Endothelial cell of umbilical vein (primary cell): ENCODE measurements around the gene PITPNM1. TPM values are rescaled to one million over a fixed set of nuclear protein-coding genes. Genes with fewer than 3 reads are reported as not detected.

Experiments used
- BruUV-seq: library from RNA; stranded (reverse); fragments of 400-500 nt; replicated peaks from 2 replicates; lab custom pipeline; 2021; lab: Mats Ljungman, UMichigan
- CTCF ChIA-PET: fragments of 300-600, 350-600 bp; sonication (Branson Sonifier 250); formaldehyde crosslinking; loops from one replicate; lab custom pipeline; 2021; ENCODE audit warnings: antibody characterized with exemption, inconsistent platforms; lab: Charles Lee
- POLR2A ChIA-PET: fragments of 300-600, 350-600 bp; sonication (Branson Sonifier 250); formaldehyde crosslinking; loops from one replicate; lab custom pipeline; 2021; ENCODE audit warnings: antibody characterized with exemption, inconsistent platforms; lab: Charles Lee
- DNase-seq: peaks from one replicate; pipeline ENCODE4 v3.0.0-alpha.2; 2011; ENCODE audit warnings: low read depth, low spot score
- FAIRE-seq: peaks from 2 replicates; lab custom pipeline; 2011; peaks lifted over from hg19 to GRCh38; lab: Jason Lieb, UNC
- H2AFZ ChIP-seq: 2 replicates; pipeline ENCODE4 v1.6.0; 2012; ENCODE audit warnings: low read depth, low read length, control low read depth, inconsistent platforms
- H3K27ac ChIP-seq: 2 replicates; pipeline ENCODE4 v1.5.1; 2011; ENCODE audit warnings: low read depth, mild to moderate bottlenecking, control low read depth, low read length, moderate library complexity; ENCODE audit not compliant: insufficient read depth
- H3K27me3 ChIP-seq, 2 experiments: 2 replicates each; pipeline versions ENCODE4 v1.6.0 to v1.6.1; 2011; ENCODE audit warnings: low read length in 2 of 2, mixed read lengths in 1 of 2; ENCODE audit not compliant: control insufficient read depth in 2 of 2, insufficient read depth in 2 of 2
- H3K36me3 ChIP-seq, 2 experiments: 2 replicates in 1 of 2; 3 replicates in 1 of 2; pipeline ENCODE4 v1.5.1; 2011; ENCODE audit warnings: low read length in 2 of 2, mild to moderate bottlenecking in 1 of 2, moderate library complexity in 1 of 2; ENCODE audit not compliant: control insufficient read depth in 2 of 2, insufficient read depth in 2 of 2; ENCODE audit errors: extremely low read depth in 1 of 2
- H3K4me1 ChIP-seq: 3 replicates; pipeline ENCODE4 v1.5.1; 2011; ENCODE audit warnings: mild to moderate bottlenecking, low read length; ENCODE audit not compliant: control insufficient read depth, insufficient read depth; ENCODE audit errors: extremely low read depth
- H3K4me2 ChIP-seq: 2 replicates; pipeline ENCODE4 v1.6.1; 2011; ENCODE audit warnings: low read length, control low read depth, mixed read lengths; ENCODE audit not compliant: insufficient read depth
- H3K4me3 ChIP-seq, 3 experiments: fragments of 200-600 bp in 1 of 3; sonication (generic), shearing (Covaris generic) in 1 of 3; replicated peaks in 1 of 3; 2 replicates each; pipeline ENCODE4 v1.5.1; 2011 to 2016; ENCODE audit warnings: control low read depth in 3 of 3, low read length in 3 of 3, mild to moderate bottlenecking in 2 of 3, inconsistent platforms in 1 of 3, low read depth in 1 of 3, moderate library complexity in 1 of 3; ENCODE audit not compliant: insufficient read depth in 1 of 3
- H3K79me2 ChIP-seq: 2 replicates; pipeline ENCODE4 v1.6.0; 2012; ENCODE audit warnings: low read length, inconsistent platforms; ENCODE audit not compliant: control insufficient read depth, insufficient read depth
- H3K9ac ChIP-seq: replicated peaks from 2 replicates; pipeline ENCODE3; 2011; ENCODE audit warnings: low read length, control low read depth; ENCODE audit not compliant: insufficient read depth; ENCODE audit errors: extremely low read depth
- H3K9me1 ChIP-seq: replicated peaks from 3 replicates; pipeline ENCODE4 v1.6.0; 2011; ENCODE audit warnings: mild to moderate bottlenecking, low read length; ENCODE audit not compliant: control insufficient read depth, insufficient read depth; ENCODE audit errors: extremely low read depth
- H3K9me3 ChIP-seq: replicated peaks from 2 replicates; pipeline ENCODE4 v1.5.1; 2012; ENCODE audit warnings: low read length, inconsistent platforms; ENCODE audit not compliant: control insufficient read depth, insufficient read depth
- H4K20me1 ChIP-seq: replicated peaks from 2 replicates; pipeline ENCODE3; 2011; ENCODE audit warnings: mild to moderate bottlenecking, low read length; ENCODE audit not compliant: control insufficient read depth, insufficient read depth; ENCODE audit errors: extremely low read depth
- EZH2 ChIP-seq: IDR thresholded peaks from 2 replicates; pipeline ENCODE4 v1.6.1; 2012; ENCODE audit warnings: borderline replicate concordance, low read depth, mild to moderate bottlenecking, moderate library complexity, low read length, inconsistent platforms; ENCODE audit not compliant: severe bottlenecking
- FOS ChIP-seq: IDR thresholded peaks from 2 replicates; pipeline ENCODE4 v1.6.1; 2011; ENCODE audit warnings: mild to moderate bottlenecking, low read length, moderate library complexity, borderline replicate concordance; ENCODE audit not compliant: insufficient read depth
- GATA2 ChIP-seq: IDR thresholded peaks from 2 replicates; pipeline ENCODE4 v1.7.0; 2011; ENCODE audit warnings: low read depth, mild to moderate bottlenecking, moderate library complexity, mixed read lengths, low read length; ENCODE audit not compliant: insufficient read length, insufficient read depth
- JUN ChIP-seq: IDR thresholded peaks from 2 replicates; pipeline ENCODE4 v1.6.1; 2011; ENCODE audit warnings: borderline replicate concordance, low read depth; ENCODE audit not compliant: insufficient read length, insufficient read depth
- MYC ChIP-seq: IDR thresholded peaks from one replicate; pipeline ENCODE4 v1.6.1; 2011; ENCODE audit warnings: mild to moderate bottlenecking, low read depth, low read length
- POLR2A ChIP-seq: IDR thresholded peaks from 2 replicates; pipeline ENCODE4 v1.6.1; 2012; ENCODE audit warnings: low read depth, mild to moderate bottlenecking, control low read depth, low read length
- POLR2AphosphoS5 ChIP-seq: IDR thresholded peaks from 2 replicates; pipeline ENCODE4 v1.6.1; 2012; ENCODE audit warnings: low read depth, mild to moderate bottlenecking, control low read depth, low read length, moderate library complexity; ENCODE audit not compliant: insufficient read depth
- dilution Hi-C: fragments of 300-500 bp; cut with MboI; formaldehyde crosslinking; loops from one replicate; pipeline ENCODE4 v1.15.0; 2019; ENCODE audit warnings: low sequenced_read_pairs; ENCODE audit not compliant: extremely low pct_ligation_motif_present
- intact Hi-C: fragments of 100-400 bp; cut with micrococcal nuclease; formaldehyde crosslinking; loops from one replicate; pipeline ENCODE4 v1.10.0; 2022
- polyA plus RNA-seq, 4 experiments: library from polyadenylated mRNA; depleted of rRNA in 3 of 4; stranded (reverse) in 3 of 4; unstranded in 1 of 4; fragments of >200 nt; gene quantifications; 2 replicates each; pipeline versions ENCODE4 v1.2.1 to v1.2.3, GENCODE V29; 2011 to 2012; ENCODE audit warnings: missing spikeins in 1 of 4
- total RNA-seq: library from RNA; stranded (reverse); gene quantifications from 2 replicates; pipeline ENCODE4 v1.2.3, GENCODE V29; 2021
- TF ChIP-seq, protein P1 (sequence below), 2 donors: IDR thresholded peaks; 1 replicate in 1 of 2; 2 replicates in 1 of 2; pipeline ENCODE4 v1.5.1; 2011; ENCODE audit warnings: low read length in 2 of 2, mild to moderate bottlenecking in 2 of 2, moderate library complexity in 2 of 2, control low read depth in 1 of 2, inconsistent platforms in 1 of 2, low read depth in 1 of 2; ENCODE audit not compliant: insufficient read depth in 1 of 2; ENCODE audit errors: extremely low read depth in 1 of 2
- TF ChIP-seq, protein P2 (sequence below): IDR thresholded peaks from 2 replicates; pipeline ENCODE4 v1.6.1; 2011; ENCODE audit not compliant: insufficient read depth, insufficient read length

The PITPNM1 gene
- total and polyA plus RNA-seq, 2 donors (not counting 3 experiments of a cell fraction or from before 2014, with no cell fraction given): 16.5 to 26.4 TPM

DNA sequence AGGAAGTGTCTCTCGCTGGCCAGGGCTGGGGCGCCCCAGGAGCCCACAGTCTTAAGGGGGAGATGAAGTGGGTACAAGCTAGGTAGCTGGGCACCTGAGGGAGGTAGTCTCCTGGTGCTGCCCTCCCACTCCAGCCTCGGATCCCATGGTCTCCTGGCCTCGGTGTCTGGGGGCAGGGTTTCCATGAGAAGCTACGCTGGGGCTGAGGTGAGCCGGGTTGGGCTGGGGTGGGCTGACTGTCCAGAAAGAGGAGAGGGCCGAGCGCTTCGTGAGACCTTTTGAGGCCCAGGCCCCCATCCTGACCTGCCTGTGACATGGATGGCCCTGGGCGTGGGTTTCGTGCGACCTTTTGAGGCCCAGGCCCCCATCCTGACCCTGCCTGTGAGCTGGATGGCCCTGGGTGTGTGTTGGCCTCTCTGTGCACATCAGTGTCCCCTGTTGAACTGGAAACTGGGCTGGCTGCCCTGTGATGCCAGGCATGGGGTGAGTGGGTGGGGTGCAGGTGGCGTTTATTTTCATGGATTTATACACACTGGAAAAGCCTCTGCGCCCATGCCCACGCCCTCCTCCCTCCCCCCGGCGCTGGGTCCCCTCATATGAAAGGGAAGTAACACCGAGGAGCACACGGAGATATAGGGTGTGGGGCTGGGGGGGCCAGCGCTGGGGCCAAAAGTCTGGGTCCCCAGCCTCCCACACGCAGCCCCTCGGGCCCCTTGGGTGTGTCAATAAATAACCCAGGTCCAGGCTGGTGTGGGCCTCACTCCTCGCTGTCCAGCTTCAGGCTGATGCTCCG is 13.7 kb downstream of the PITPNM1 start:
- Histone ChIP-seq H3K9me1 (no peaks in the 10 kb centered on the region), H3K36me3 (peaks cover 0 to 9% of the 10 kb centered on the region in 2 experiments), H3K79me2 (no peaks in the 10 kb centered on the region), H3K4me3 (no peak overlapping the region), H3K27ac (no peak overlapping the region), H3K9me3 (no peaks in the 10 kb centered on the region), H3K4me2 (no peak overlapping the region), H2AFZ (no peak overlapping the region), H3K27me3 (no peaks in the 10 kb centered on the region), H3K4me1 (no peaks in the 10 kb centered on the region), H3K9ac (no peak overlapping the region), H4K20me1 (no peaks in the 10 kb centered on the region)
- BruUV-seq: no TSS peak
- DNase-seq: no peak
- ChIA-PET POLR2A (no interaction called here), CTCF (interaction anchor here (1.2 to 2.6 kb wide), 2 partner anchors 90 to 134 kb away, joined by 3 to 10 read pairs; partner anchors contain the start of gene PPP1CA)
- dilution Hi-C loops (no loop called here), intact Hi-C loops (no loop called here)
- TF ChIP-seq, protein P1, sequence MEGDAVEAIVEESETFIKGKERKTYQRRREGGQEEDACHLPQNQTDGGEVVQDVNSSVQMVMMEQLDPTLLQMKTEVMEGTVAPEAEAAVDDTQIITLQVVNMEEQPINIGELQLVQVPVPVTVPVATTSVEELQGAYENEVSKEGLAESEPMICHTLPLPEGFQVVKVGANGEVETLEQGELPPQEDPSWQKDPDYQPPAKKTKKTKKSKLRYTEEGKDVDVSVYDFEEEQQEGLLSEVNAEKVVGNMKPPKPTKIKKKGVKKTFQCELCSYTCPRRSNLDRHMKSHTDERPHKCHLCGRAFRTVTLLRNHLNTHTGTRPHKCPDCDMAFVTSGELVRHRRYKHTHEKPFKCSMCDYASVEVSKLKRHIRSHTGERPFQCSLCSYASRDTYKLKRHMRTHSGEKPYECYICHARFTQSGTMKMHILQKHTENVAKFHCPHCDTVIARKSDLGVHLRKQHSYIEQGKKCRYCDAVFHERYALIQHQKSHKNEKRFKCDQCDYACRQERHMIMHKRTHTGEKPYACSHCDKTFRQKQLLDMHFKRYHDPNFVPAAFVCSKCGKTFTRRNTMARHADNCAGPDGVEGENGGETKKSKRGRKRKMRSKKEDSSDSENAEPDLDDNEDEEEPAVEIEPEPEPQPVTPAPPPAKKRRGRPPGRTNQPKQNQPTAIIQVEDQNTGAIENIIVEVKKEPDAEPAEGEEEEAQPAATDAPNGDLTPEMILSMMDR (IDR thresholded peaks at IDR 0.05; ENCODE audit: extremely low read depth in 1 of 2, insufficient read depth in 1 of 2, low read depth in 1 of 2, low read length in 2 of 2): no peak
- TF ChIP-seq, protein P2, sequence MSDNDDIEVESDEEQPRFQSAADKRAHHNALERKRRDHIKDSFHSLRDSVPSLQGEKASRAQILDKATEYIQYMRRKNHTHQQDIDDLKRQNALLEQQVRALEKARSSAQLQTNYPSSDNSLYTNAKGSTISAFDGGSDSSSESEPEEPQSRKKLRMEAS: no peak
- no peak for TF ChIP-seq JUN
- TF ChIP-seq FOS: no peak
- TF ChIP-seq GATA2: no peak
- TF ChIP-seq POLR2AphosphoS5: no peak
- TF ChIP-seq EZH2: no peak
- no peak for TF ChIP-seq MYC
- TF ChIP-seq POLR2A: no peak
- no peak for FAIRE-seq
